H1 (cell line): ENCODE measurements around the gene ADAM22. TPM values are rescaled to one million over a fixed set of nuclear protein-coding genes. Genes with fewer than 3 reads are reported as not detected.

Source experiments
- CTCF ChIA-PET: fragments of 300-600 bp; sonication (Branson Sonifier 250); formaldehyde crosslinking; loops from one replicate; lab custom pipeline; 2021; ENCODE audit not compliant: partially characterized antibody; lab: Charles Lee
- POLR2A ChIA-PET: fragments of 300-600 bp; sonication (Branson Sonifier 250); formaldehyde crosslinking; loops from one replicate; lab custom pipeline; 2021; ENCODE audit warnings: inconsistent platforms; ENCODE audit not compliant: partially characterized antibody; lab: Charles Lee
- DNase-seq, 2 experiments: peaks; one replicate each; pipeline versions ENCODE4 v3.0.0 to v3.0.0-alpha.2; 2010 to 2022; ENCODE audit warnings: low spot score in 2 of 2, low read depth in 1 of 2, mixed read lengths in 1 of 2
- FAIRE-seq: peaks from 2 replicates; lab custom pipeline; 2011; peaks lifted over from hg19 to GRCh38; lab: Jason Lieb, UNC
- H2AFZ ChIP-seq: 2 replicates; pipeline ENCODE4 v1.8.1; 2012; ENCODE audit warnings: low read length, inconsistent platforms
- H2AK5ac ChIP-seq: 2 replicates; pipeline ENCODE4 v1.6.1; 2013; ENCODE audit warnings: low read depth, low read length
- H2BK120ac ChIP-seq: replicated peaks from 2 replicates; pipeline ENCODE3; 2013; ENCODE audit warnings: low read depth, low read length, inconsistent platforms
- H2BK12ac ChIP-seq: 2 replicates; pipeline ENCODE4 v1.6.1; 2013; ENCODE audit warnings: low read depth, low read length
- H2BK15ac ChIP-seq: 2 replicates; pipeline ENCODE4 v1.6.1; 2013; ENCODE audit warnings: low read length
- H2BK20ac ChIP-seq: 2 replicates; pipeline ENCODE4 v1.6.1; 2013; ENCODE audit warnings: low read length
- H2BK5ac ChIP-seq: 2 replicates; pipeline ENCODE4 v1.6.1; 2013; ENCODE audit warnings: low read depth, low read length
- H3K14ac ChIP-seq: 2 replicates; pipeline ENCODE4 v1.6.1; 2013; ENCODE audit warnings: inconsistent platforms; ENCODE audit not compliant: insufficient read length
- H3K18ac ChIP-seq: 2 replicates; pipeline ENCODE4 v1.6.1; 2013; ENCODE audit warnings: low read length; ENCODE audit errors: extremely low read depth
- H3K23ac ChIP-seq: 2 replicates; pipeline ENCODE4 v1.6.1; 2013; ENCODE audit warnings: inconsistent platforms; ENCODE audit not compliant: insufficient read length
- H3K23me2 ChIP-seq: 2 replicates; pipeline ENCODE4 v1.6.1; 2013; ENCODE audit warnings: low read depth, low read length
- H3K27ac ChIP-seq: 2 replicates; pipeline ENCODE4 v1.6.1; 2011; ENCODE audit warnings: low read depth, low read length, inconsistent platforms
- H3K27me3 ChIP-seq, 4 experiments: replicated peaks in 1 of 4; 1 replicate in 1 of 4; 2 replicates in 3 of 4; pipeline versions ENCODE4 v1.6.1 to v1.8.1; 2011 to 2013; ENCODE audit warnings: low read length in 3 of 4, mild to moderate bottlenecking in 3 of 4, inconsistent platforms in 2 of 4, mixed read lengths in 2 of 4, moderate library complexity in 1 of 4; ENCODE audit not compliant: control insufficient read depth in 3 of 4, insufficient read depth in 3 of 4; ENCODE audit errors: extremely low read depth in 1 of 4
- H3K36me3 ChIP-seq, 4 experiments: 2 replicates each; pipeline versions ENCODE4 v1.6.1 to v1.8.1; 2011 to 2013; ENCODE audit warnings: mild to moderate bottlenecking in 4 of 4, low read length in 3 of 4, moderate library complexity in 2 of 4, control low read depth in 1 of 4, inconsistent platforms in 1 of 4; ENCODE audit not compliant: insufficient read depth in 4 of 4, control insufficient read depth in 2 of 4
- H3K4ac ChIP-seq: replicated peaks from 2 replicates; pipeline ENCODE3; 2013; ENCODE audit warnings: low read length, low read depth, mixed read lengths, inconsistent platforms; ENCODE audit not compliant: insufficient read length
- H3K4me1 ChIP-seq, 4 experiments: replicated peaks in 1 of 4; 1 replicate in 1 of 4; 2 replicates in 3 of 4; pipeline versions ENCODE4 v1.6.1 to v1.8.1; 2011 to 2013; ENCODE audit warnings: low read length in 3 of 4, inconsistent platforms in 2 of 4, mixed read lengths in 1 of 4; ENCODE audit not compliant: insufficient read depth in 4 of 4, control insufficient read depth in 3 of 4
- H3K4me2 ChIP-seq, 2 experiments: 2 replicates each; pipeline versions ENCODE4 v1.6.1 to v1.8.1; 2011 to 2013; ENCODE audit warnings: low read depth in 2 of 2, low read length in 2 of 2, control low read depth in 1 of 2, inconsistent platforms in 1 of 2, mild to moderate bottlenecking in 1 of 2; ENCODE audit not compliant: insufficient read depth in 1 of 2
- H3K4me3 ChIP-seq, 4 experiments: fragments of 200-600, 300-600 bp in 1 of 4; sonication (generic), shearing (Covaris generic), sonication (Bioruptor Twin) in 1 of 4; 2 replicates each; pipeline versions ENCODE4 v1.5.1 to v1.8.1; 2011 to 2016; ENCODE audit warnings: low read length in 4 of 4, low read depth in 3 of 4, control low read depth in 2 of 4, inconsistent platforms in 2 of 4, mild to moderate bottlenecking in 2 of 4, mixed read lengths in 1 of 4, moderate library complexity in 1 of 4; ENCODE audit not compliant: insufficient read depth in 2 of 4; ENCODE audit errors: extremely low read depth in 1 of 4
- H3K56ac ChIP-seq: replicated peaks from 2 replicates; pipeline ENCODE3; 2013; ENCODE audit warnings: low read depth, mild to moderate bottlenecking, mixed read lengths, low read length, inconsistent platforms; ENCODE audit not compliant: insufficient read length
- H3K79me1 ChIP-seq: 2 replicates; pipeline ENCODE4 v1.6.1; 2013; ENCODE audit warnings: low read depth, low read length, control low read depth
- H3K79me2 ChIP-seq, 2 experiments: 2 replicates each; pipeline versions ENCODE4 v1.6.1 to v1.8.1; 2012 to 2013; ENCODE audit warnings: low read length in 2 of 2, mild to moderate bottlenecking in 2 of 2, inconsistent platforms in 1 of 2; ENCODE audit not compliant: insufficient read depth in 2 of 2, control insufficient read depth in 1 of 2
- H3K9ac ChIP-seq, 4 experiments: replicated peaks in 1 of 4; 1 replicate in 1 of 4; 2 replicates in 3 of 4; pipeline versions ENCODE4 v1.6.1 to v1.8.1; 2011 to 2013; ENCODE audit warnings: low read depth in 3 of 4, low read length in 3 of 4, control low read depth in 2 of 4, mild to moderate bottlenecking in 2 of 4, moderate library complexity in 2 of 4, inconsistent platforms in 1 of 4; ENCODE audit errors: extremely low read depth in 1 of 4
- H3K9me3 ChIP-seq, 2 experiments: 2 replicates each; pipeline versions ENCODE4 v1.6.1 to v1.8.1; 2012 to 2013; ENCODE audit warnings: mild to moderate bottlenecking in 2 of 2, moderate library complexity in 2 of 2, control low read depth in 1 of 2, inconsistent platforms in 1 of 2, low read depth in 1 of 2, low read length in 1 of 2, mixed read lengths in 1 of 2; ENCODE audit not compliant: insufficient read depth in 2 of 2
- H4K20me1 ChIP-seq, 2 experiments: replicated peaks in 1 of 2; 2 replicates each; pipeline versions ENCODE3 to v1.8.1; 2011 to 2013; ENCODE audit warnings: inconsistent platforms in 2 of 2, low read length in 2 of 2, mild to moderate bottlenecking in 1 of 2; ENCODE audit not compliant: insufficient read depth in 2 of 2, control insufficient read depth in 1 of 2
- H4K5ac ChIP-seq: 2 replicates; pipeline ENCODE4 v1.6.1; 2013; ENCODE audit warnings: low read length, low read depth, mixed read lengths, inconsistent platforms; ENCODE audit not compliant: insufficient read length
- H4K8ac ChIP-seq: 2 replicates; pipeline ENCODE4 v1.8.0; 2013; ENCODE audit warnings: mild to moderate bottlenecking, moderate library complexity, low read length, inconsistent platforms; ENCODE audit not compliant: insufficient read depth; ENCODE audit errors: extremely low read depth
- H4K91ac ChIP-seq: replicated peaks from 2 replicates; pipeline ENCODE3; 2013; ENCODE audit warnings: low read length, mixed read lengths, inconsistent platforms; ENCODE audit not compliant: insufficient read length
- CBX8 ChIP-seq: fragments of 300-800, 300-1000 bp; sonication (generic); IDR thresholded peaks from 2 replicates; pipeline ENCODE4 v1.7.1; 2016; ENCODE audit warnings: low read depth, low read length, borderline replicate concordance
- FOSL1 ChIP-seq: IDR thresholded peaks from 2 replicates; pipeline ENCODE4 v1.6.1; 2011; ENCODE audit warnings: mild to moderate bottlenecking, low read depth, low read length, moderate library complexity; ENCODE audit not compliant: insufficient read depth
- JUND ChIP-seq: IDR thresholded peaks from 2 replicates; pipeline ENCODE4 v1.6.1; 2011; ENCODE audit warnings: mild to moderate bottlenecking, improper control_type of control experiment, low read length
- KDM4A ChIP-seq: IDR thresholded peaks from one replicate; pipeline ENCODE4 v1.7.1; 2012; ENCODE audit warnings: low read depth, mild to moderate bottlenecking, moderate library complexity, low read length, inconsistent platforms; ENCODE audit not compliant: severe bottlenecking
- POLR2A ChIP-seq, 2 experiments: IDR thresholded peaks; 1 replicate in 1 of 2; 2 replicates in 1 of 2; pipeline ENCODE4 v1.6.1; 2011; ENCODE audit warnings: low read depth in 2 of 2, low read length in 2 of 2, mild to moderate bottlenecking in 2 of 2; ENCODE audit errors: control extremely low read depth in 1 of 2
- RBBP5 ChIP-seq: IDR thresholded peaks from 2 replicates; pipeline ENCODE4 v1.7.1; 2012; ENCODE audit warnings: low read depth, mild to moderate bottlenecking, inconsistent platforms, low read length, moderate library complexity, borderline replicate concordance
- RFX5 ChIP-seq: IDR thresholded peaks from 2 replicates; pipeline ENCODE4 v1.6.1; 2011; ENCODE audit warnings: low read depth, low read length, improper control_type of control experiment, borderline replicate concordance
- RXRA ChIP-seq: IDR thresholded peaks from 2 replicates; pipeline ENCODE4 v1.6.1; 2011; ENCODE audit warnings: low read depth, mild to moderate bottlenecking, low read length, moderate library complexity; ENCODE audit not compliant: insufficient read depth
- SIX5 ChIP-seq: IDR thresholded peaks from 2 replicates; pipeline ENCODE4 v1.6.1; 2011; ENCODE audit warnings: mild to moderate bottlenecking, low read depth, low read length
- SP2 ChIP-seq: IDR thresholded peaks from 2 replicates; pipeline ENCODE4 v1.6.1; 2012; ENCODE audit warnings: mild to moderate bottlenecking, low read length, inconsistent platforms
- SRF ChIP-seq: IDR thresholded peaks from 2 replicates; pipeline ENCODE4 v1.6.1; 2011; ENCODE audit warnings: mild to moderate bottlenecking, low read depth, low read length, moderate library complexity
- TAF7 ChIP-seq: optimal IDR thresholded peaks from 2 replicates; pipeline ENCODE3; 2011; ENCODE audit warnings: low read depth, mild to moderate bottlenecking, inconsistent platforms, low read length, moderate library complexity, borderline replicate concordance
- TCF12 ChIP-seq: IDR thresholded peaks from 2 replicates; pipeline ENCODE4 v1.6.1; 2011; ENCODE audit warnings: low read depth, mild to moderate bottlenecking, low read length
- polyA plus RNA-seq, 7 experiments: library from polyadenylated mRNA; depleted of rRNA in 3 of 7; stranded (reverse) in 5 of 7; unstranded in 2 of 7; fragments of >200 nt in 5 of 7; fragments of 200-250 nt in 2 of 7; gene quantifications; 1 replicate in 5 of 7; 2 replicates in 1 of 7; 4 replicates in 1 of 7; pipeline versions ENCODE4 v1.2.1 to v1.2.3, GENCODE V29; 2011 to 2013; ENCODE audit warnings: missing spikeins in 2 of 7, mixed read lengths in 2 of 7
- total RNA-seq: library from RNA; stranded (reverse); fragmentation: NEBNext Ultra II Directional; extraction: Animal tissue kit (Norgen Biotek cat#: 25700); gene quantifications from 2 replicates; pipeline ENCODE4 v1.2.1, GENCODE V29; 2021
- TF ChIP-seq, protein P1 (sequence below): IDR thresholded peaks from 2 replicates; pipeline ENCODE4 v1.6.1; 2011; ENCODE audit warnings: low read depth, mild to moderate bottlenecking, low read length; ENCODE audit not compliant: insufficient read depth

Gene ADAM22
- total and polyA plus RNA-seq, 2 of the 8 experiments (the other 6 are each of a cell fraction or from before 2014, with no cell fraction given) = 4.6 to 21.4 TPM

DNA sequence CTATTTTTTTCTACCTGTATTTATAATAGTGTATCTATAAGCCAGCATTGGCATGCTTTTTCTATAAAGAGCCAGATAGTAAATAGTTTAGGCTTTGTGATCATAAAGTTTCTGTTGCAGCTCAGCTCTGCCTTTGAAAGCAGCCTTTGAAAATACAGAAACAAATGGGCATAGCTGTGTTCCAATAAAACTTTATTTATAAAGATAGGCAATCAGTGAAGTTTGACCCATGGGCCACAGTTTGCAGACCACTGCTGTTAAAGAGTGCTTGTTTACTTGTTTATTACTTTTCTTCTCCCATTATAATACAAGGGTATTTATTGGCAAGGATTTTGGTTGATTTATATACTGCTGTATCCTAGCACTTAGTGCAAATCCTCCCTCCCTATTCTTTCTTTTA lies 213.3 kb downstream of the ADAM22 start:
- H2BK12ac ChIP-seq = no peak overlapping the region
- H3K4me1 ChIP-seq = no peaks in the 10 kb centered on the region
- H3K4me3 ChIP-seq = no peak overlapping the region
- H2BK120ac ChIP-seq = no peak overlapping the region
- H4K20me1 ChIP-seq = no peaks in the 10 kb centered on the region
- no peak overlapping the region for H3K23ac ChIP-seq
- H3K36me3 ChIP-seq = 0 out of 8 replicates have a peak, but pooled peaks cover 0 to 3% (median 0%) of the 10 kb centered on the region in 4 experiments
- no peak overlapping the region for H2BK15ac ChIP-seq
- H2BK5ac ChIP-seq = no peak overlapping the region
- no peak for DNase-seq
- ChIA-PET POLR2A (no interaction called here), CTCF (no interaction called here)
- H4K5ac ChIP-seq = no peak overlapping the region
- no peaks in the 10 kb centered on the region for H3K79me1 ChIP-seq
- TF ChIP-seq, protein P1, sequence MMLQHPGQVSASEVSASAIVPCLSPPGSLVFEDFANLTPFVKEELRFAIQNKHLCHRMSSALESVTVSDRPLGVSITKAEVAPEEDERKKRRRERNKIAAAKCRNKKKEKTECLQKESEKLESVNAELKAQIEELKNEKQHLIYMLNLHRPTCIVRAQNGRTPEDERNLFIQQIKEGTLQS = no peak
- TF ChIP-seq CBX8 (no peak), JUND (no peak), SP2 (no peak), RFX5 (no peak), TAF7 (no peak), TCF12 (no peak), FOSL1 (no peak), KDM4A (no peak), RBBP5 (no peak), SIX5 (no peak), SRF (no peak), RXRA (no peak), POLR2A (IDR thresholded peaks at IDR 0.05; ENCODE audit: control extremely low read depth in 1 of 2, low read depth in 2 of 2, low read length in 2 of 2) (no peak)
- H2AFZ ChIP-seq = no peak overlapping the region
- H3K56ac ChIP-seq = no peak overlapping the region
- no peaks in the 10 kb centered on the region for H3K79me2 ChIP-seq
- no peak overlapping the region for H3K9ac ChIP-seq
- no peaks in the 10 kb centered on the region for H3K23me2 ChIP-seq
- H2AK5ac ChIP-seq = no peak overlapping the region
- no peak for FAIRE-seq
- no peak overlapping the region for H3K14ac ChIP-seq
- no peak overlapping the region for H3K4ac ChIP-seq
- no peak overlapping the region for H3K4me2 ChIP-seq
- no peaks in the 10 kb centered on the region for H3K27me3 ChIP-seq
- H4K91ac ChIP-seq = no peak overlapping the region
- no peak overlapping the region for H3K27ac ChIP-seq
- H3K18ac ChIP-seq = no peak overlapping the region
- H3K9me3 ChIP-seq = no peaks in the 10 kb centered on the region
- H4K8ac ChIP-seq = no peak overlapping the region
- no peak overlapping the region for H2BK20ac ChIP-seq
